Activated CD8-positive, alpha-beta T cell treated with anti-CD3 and anti-CD28 coated beads for 36 hours (primary cell): Measurements from ENCODE around the gene NOD1. TPM values are rescaled to one million over a fixed set of nuclear protein-coding genes. Genes with fewer than 3 reads are reported as not detected.

Experiments
- ATAC-seq: fragments of 200-7000 bp; cut with Tn5 transposase; one replicate; pipeline ENCODE4 v1.10.0; 2021; ENCODE audit warnings: mild to moderate bottlenecking, moderate library complexity
- CTCF ChIA-PET: fragments of 350-600 bp; sonication (Branson Sonifier 250); formaldehyde crosslinking; loops from one replicate; lab custom pipeline; 2021; ENCODE audit warnings: antibody characterized with exemption; lab: Charles Lee
- POLR2A ChIA-PET: fragments of 350-600 bp; sonication (Branson Sonifier 250); formaldehyde crosslinking; loops from one replicate; lab custom pipeline; 2021; ENCODE audit warnings: antibody characterized with exemption; lab: Charles Lee
- DNase-seq: peaks from one replicate; pipeline ENCODE4 v3.0.0-alpha.2; 2020
- H3K27ac Mint-ChIP-seq: one replicate; pipeline ENCODE4 v1.8.0; 2021; ENCODE audit warnings: mild to moderate bottlenecking, mixed read lengths
- H3K27me3 Mint-ChIP-seq: one replicate; pipeline ENCODE4 v1.8.0; 2021; ENCODE audit warnings: mixed read lengths
- H3K36me3 Mint-ChIP-seq: one replicate; pipeline ENCODE4 v1.8.0; 2021; ENCODE audit warnings: low read depth, mixed read lengths
- H3K4me1 Mint-ChIP-seq: one replicate; pipeline ENCODE4 v1.8.0; 2021; ENCODE audit warnings: low read depth, mixed read lengths
- H3K4me3 Mint-ChIP-seq: one replicate; pipeline ENCODE4 v1.8.0; 2021; ENCODE audit warnings: mild to moderate bottlenecking, moderate library complexity, mixed read lengths
- H3K9me3 Mint-ChIP-seq: one replicate; pipeline ENCODE4 v1.8.0; 2021; ENCODE audit warnings: mixed read lengths
- intact Hi-C: fragments of 100-400 bp; cut with micrococcal nuclease; formaldehyde crosslinking; loops from one replicate; pipeline ENCODE4 v1.10.0; 2022
- total RNA-seq, 2 experiments: library from RNA; stranded (reverse); gene quantifications; one replicate each; pipeline ENCODE4 v1.2.3, GENCODE V29; 2021
- TF ChIP-seq, protein P1 (sequence below): fragments of 200-600 bp; IDR thresholded peaks from one replicate; pipeline ENCODE4 v1.8.0; 2022; ENCODE audit warnings: antibody characterized with exemption, mild to moderate bottlenecking

Gene NOD1
- total RNA-seq, 2 experiments from 2014 or later: 11.5 to 12.5 TPM

- no peaks in the 10 kb centered on the region for H3K27me3 Mint-ChIP-seq
- no peak overlapping the region for H3K4me3 Mint-ChIP-seq
- H3K36me3 Mint-ChIP-seq: peaks cover 16% of the 10 kb centered on the region
- no peak for DNase-seq
- H3K4me1 Mint-ChIP-seq: peaks cover 3% of the 10 kb centered on the region
- intact Hi-C loops: no loop called here
- ATAC-seq: no peak
- no peak overlapping the region for H3K27ac Mint-ChIP-seq
- TF ChIP-seq, protein P1, sequence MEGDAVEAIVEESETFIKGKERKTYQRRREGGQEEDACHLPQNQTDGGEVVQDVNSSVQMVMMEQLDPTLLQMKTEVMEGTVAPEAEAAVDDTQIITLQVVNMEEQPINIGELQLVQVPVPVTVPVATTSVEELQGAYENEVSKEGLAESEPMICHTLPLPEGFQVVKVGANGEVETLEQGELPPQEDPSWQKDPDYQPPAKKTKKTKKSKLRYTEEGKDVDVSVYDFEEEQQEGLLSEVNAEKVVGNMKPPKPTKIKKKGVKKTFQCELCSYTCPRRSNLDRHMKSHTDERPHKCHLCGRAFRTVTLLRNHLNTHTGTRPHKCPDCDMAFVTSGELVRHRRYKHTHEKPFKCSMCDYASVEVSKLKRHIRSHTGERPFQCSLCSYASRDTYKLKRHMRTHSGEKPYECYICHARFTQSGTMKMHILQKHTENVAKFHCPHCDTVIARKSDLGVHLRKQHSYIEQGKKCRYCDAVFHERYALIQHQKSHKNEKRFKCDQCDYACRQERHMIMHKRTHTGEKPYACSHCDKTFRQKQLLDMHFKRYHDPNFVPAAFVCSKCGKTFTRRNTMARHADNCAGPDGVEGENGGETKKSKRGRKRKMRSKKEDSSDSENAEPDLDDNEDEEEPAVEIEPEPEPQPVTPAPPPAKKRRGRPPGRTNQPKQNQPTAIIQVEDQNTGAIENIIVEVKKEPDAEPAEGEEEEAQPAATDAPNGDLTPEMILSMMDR: no peak
- POLR2A ChIA-PET: no interaction called here
- CTCF ChIA-PET: interaction anchor here (1.4 kb wide), 1 partner anchor 80 kb away, joined by 3 read pairs; no protein-coding TSS in a partner anchor
- H3K9me3 Mint-ChIP-seq: no peaks in the 10 kb centered on the region
Measured at GRCh38 chr7:30430777-30431176, 47.8 kb downstream of the NOD1 start.

- H3K4me3 Mint-ChIP-seq: no peak overlapping the region
- H3K36me3 Mint-ChIP-seq: peaks cover 16% of the 10 kb centered on the region
- H3K4me1 Mint-ChIP-seq: peaks cover 3% of the 10 kb centered on the region
- H3K9me3 Mint-ChIP-seq: no peaks in the 10 kb centered on the region
- POLR2A ChIA-PET: no interaction called here
- no peaks in the 10 kb centered on the region for H3K27me3 Mint-ChIP-seq
- TF ChIP-seq, protein P1: no peak
- DNase-seq (no peak), ATAC-seq (no peak)
- CTCF ChIA-PET: interaction anchor here (1.4 kb wide), 1 partner anchor 81 kb away, joined by 3 read pairs; no protein-coding TSS in a partner anchor
- intact Hi-C loops: no loop called here
- H3K27ac Mint-ChIP-seq: no peak overlapping the region
Measured at GRCh38 chr7:30430276-30430675, 48.3 kb downstream of the NOD1 start.

DNA sequence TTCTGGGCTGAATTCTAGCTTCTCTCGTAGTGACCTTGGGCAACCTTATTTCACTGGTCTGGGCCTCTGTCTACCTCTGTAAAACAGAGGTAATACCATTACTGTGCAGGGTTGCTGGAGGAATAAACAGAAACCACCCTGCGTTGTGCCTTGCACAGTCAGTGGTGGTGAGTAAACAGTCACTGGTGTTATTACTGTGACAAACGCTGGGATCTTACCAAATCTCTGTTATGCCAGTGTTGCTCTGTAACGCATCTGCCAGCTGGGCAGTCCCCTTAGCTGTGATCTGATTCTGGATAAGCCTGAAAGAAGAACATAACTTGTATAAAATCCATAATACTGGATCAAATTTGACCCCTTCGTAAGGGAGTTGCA lies 49.4 kb downstream of the NOD1 start:
- Mint-ChIP-seq H3K4me3 (no peak overlapping the region), H3K4me1 (no peaks in the 10 kb centered on the region), H3K36me3 (peaks cover 17% of the 10 kb centered on the region), H3K27me3 (no peaks in the 10 kb centered on the region), H3K27ac (no peak overlapping the region), H3K9me3 (no peaks in the 10 kb centered on the region)
- ATAC-seq (no peak), DNase-seq (no peak)
- ChIA-PET CTCF (interaction anchor here (1.3 to 1.4 kb wide), 2 partner anchors 82 to 120 kb away, joined by 3 read pairs; no protein-coding TSS in a partner anchor), POLR2A (no interaction called here)
- TF ChIP-seq, protein P1: no peak
- intact Hi-C loops: no loop called here

GRCh38 chr7:30428246-30429155 lies 50.1 kb downstream of the NOD1 start:
- Mint-ChIP-seq H3K4me1 (no peaks in the 10 kb centered on the region), H3K36me3 (peaks cover 18% of the 10 kb centered on the region), H3K27me3 (no peaks in the 10 kb centered on the region), H3K4me3 (no peak overlapping the region), H3K27ac (no peak overlapping the region), H3K9me3 (no peaks in the 10 kb centered on the region)
- TF ChIP-seq, protein P1: no peak
- DNase-seq (no peak), ATAC-seq (no peak)
- ChIA-PET POLR2A (no interaction called here), CTCF (interaction anchor here (1.3 kb wide), 1 partner anchor 121 kb away, joined by 3 read pairs; no protein-coding TSS in a partner anchor)
- intact Hi-C loops: no loop called here
